ENCODE data around the gene NRF1.

The NRF1 gene

DNA sequence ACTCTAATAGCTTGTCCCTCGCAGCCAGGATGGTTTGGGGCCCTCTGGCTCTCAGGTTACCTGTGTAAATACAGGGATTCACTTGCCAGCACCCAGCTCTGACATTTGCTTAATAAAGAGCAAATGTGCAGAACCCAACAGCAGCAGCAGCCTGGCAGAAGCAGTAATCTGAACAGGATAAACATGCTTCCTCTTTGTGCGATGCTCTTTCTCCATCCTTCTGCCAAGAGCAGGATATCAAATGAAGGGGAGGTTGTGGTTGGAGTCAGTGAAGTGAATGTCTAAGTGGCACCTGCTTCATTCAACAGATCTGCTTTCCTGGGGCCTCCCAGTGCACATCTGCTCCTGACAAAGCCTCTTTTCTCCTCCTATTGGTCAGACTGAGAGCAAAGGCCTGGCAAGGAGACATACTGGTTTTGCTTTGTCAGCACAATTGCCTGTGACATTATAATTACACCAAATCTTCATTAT is 130.3 kb downstream of the NRF1 start:
- DNase-seq, result no peak

DNA sequence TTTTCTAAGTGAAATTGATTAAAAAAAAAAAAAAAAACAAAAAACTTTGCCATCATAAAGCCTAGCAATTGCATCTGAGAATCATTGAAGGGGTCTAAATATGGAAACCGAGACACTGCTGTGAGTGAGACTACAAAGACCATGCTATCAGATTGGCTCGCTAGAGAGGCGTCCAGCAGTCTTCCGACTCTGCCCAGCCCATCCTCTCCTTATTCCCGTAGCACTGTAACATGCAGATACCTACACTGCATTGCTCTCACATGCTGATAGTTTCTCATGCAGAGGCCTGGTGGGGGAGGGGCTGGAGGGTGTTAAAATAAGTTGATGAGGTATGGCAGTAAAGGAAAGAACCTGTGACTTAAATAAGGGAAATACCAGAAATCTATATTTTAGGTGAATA is 130.7 kb downstream of the NRF1 start:
- DNase-seq, result no peak

DNA sequence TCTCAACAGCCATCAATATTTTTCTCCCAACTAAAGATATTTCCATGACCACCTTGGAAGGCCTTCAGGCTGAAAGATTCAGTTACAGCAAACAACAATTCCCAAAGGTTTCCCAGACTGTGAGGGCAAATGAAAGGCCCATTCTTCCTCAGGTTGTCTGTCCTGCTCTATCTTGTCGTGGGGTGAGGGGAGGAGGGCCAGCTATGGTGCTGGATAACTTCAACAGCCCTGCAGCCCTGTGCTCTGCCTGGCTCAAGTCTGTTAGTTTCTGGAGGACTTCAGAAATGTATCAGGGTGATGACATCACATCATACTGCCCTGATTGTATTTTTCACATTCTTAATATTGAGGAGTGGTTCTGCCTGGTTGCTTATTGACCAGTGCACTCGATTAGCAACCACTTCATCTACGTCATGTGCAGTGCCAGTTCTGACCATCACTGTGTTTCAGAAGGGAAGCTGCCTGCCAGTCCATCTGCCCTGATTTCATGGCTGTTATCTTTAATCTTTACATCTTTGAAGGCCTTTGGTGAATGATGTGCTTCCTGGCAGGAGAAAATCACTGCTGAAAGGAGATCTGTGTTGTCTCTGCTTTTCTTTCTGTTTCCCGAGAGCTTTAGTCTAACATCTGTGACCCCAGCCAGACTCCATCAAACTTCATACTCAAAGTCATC is 135.5 kb downstream of the NRF1 start:
- no peak for DNase-seq

DNA sequence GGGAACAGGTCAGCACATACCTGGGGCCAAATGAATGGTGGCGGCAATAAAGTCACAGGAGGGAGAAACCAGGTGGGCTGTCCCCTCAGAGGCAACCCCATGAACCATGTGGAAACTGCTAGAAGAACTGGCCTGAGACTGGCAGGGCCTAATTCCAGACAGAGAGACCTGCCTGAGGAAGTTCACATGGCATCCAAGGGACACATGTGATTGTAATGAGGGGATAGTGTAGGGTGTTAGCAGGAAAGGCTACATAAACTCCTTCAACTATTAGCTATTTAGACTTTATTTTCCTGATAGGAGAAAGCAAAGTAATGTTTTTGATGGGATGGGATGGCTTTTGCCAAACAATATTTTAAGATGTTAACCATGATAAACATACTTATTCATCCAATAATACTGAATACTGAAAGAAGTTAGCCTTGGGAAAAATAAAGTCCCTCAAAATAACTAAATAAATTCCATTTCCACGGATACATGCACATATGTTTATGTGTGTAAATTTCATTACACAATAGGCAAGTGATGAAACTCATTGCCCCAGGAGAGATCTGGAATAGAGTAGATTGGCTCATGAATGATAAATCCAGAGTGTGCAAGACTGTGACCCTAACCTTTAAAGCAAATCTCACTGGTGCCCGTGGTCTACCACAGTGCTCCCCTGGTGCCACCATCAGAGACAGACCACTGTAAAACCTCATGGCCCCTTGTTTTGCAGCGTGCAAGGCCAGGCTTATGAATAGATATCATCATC is 137.0 kb downstream of the NRF1 start:
- no peak for DNase-seq

DNA sequence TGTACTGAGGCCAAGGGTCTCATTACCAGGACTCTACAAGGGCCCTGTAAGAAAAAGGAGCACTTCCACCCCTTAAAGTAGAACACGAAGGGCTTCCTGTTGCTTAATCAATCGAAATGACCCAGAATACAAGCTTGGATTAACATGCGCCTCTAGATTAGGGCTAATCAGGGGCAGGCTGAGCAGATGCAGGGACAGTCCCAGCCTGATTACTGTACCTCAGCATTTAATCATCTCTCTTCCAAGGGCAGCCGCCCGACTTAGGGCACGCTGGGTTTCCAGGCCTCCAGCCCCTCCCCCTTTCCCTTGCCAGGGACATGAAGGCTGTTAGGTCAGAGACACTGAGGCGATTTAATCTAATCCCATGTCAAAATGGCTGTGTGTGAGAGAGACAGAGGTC is 138.6 kb downstream of the NRF1 start:
- DNase-seq, result no peak

DNA sequence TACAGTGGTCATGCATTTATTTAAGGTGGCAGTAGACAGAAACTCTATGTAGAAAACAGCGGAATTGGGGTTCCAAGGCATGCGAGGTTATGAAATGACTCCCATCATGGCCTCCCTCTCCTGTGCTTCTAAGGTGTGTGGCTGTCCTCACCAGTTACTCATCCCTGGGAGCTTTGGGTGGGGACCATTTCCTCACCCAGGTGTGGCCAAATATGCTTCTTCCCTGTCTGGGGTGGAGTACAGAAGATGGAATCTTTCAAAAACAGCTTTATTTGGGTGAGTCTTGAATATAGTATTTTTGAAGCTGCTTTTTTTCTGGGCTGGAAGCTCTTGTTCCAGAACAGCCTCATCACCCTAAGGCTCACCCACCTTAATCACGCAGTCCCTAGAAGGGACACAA is 139.0 kb downstream of the NRF1 start:
- no peak for DNase-seq

DNA sequence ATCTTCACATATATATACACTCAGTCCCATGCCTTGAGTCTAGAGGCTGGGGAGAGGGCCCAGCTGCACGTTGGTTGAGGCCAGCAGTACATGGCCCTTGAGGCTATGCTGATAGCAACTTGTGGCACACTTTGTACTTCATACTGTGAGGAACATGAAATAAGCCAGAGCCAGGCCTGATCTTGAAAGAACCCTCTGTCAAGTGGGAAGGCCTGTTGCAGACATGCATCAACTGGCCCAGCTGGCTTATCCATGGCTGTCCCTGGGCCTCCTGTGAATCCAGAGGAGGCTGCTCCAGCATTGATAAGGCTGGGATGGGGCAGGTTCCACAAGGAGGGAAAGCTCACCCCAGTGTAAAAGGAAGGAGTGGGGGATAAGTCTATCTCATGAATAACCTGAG is 140.4 kb downstream of the NRF1 start:
- no peak for DNase-seq

DNA sequence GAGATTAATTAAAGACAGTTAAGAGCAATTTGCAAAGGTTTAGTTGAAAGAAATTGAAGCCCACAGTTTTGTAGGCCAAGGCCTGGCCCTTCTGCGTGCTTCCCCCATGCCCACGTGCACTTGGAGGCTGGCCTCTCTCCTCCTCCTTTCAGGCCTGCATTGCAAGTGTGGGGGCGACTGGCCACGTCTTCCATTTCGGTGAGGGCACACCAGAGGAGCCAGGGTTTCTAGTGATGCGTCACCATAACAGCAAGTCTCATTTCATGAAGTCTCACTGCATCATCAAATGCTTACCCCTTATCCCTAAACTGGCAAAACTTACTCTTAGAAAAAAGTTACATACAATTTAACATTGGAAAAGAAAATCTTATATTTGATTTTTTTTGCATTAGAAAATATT is 141.2 kb downstream of the NRF1 start:
- DNase-seq, result no peak

DNA sequence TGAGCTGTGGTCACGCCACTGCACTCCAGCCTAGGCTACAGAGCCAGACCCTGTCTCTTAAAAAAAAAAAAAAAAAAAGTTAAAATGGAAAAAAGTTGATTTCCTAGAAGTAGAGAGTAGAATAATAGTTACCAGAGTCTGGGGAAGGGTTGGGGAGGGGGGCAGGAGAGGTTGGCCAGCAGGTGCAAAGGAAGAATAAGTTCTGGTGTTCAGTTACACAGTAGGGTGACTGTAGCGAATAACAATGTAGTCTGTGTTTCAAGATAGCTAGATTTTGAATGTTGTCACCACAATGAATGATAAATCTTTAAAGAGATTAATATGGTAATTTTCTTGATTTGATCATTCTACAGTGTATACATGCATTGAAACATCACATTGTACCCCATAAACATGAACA is 142.9 kb downstream of the NRF1 start:
- DNase-seq, result no peak

DNA sequence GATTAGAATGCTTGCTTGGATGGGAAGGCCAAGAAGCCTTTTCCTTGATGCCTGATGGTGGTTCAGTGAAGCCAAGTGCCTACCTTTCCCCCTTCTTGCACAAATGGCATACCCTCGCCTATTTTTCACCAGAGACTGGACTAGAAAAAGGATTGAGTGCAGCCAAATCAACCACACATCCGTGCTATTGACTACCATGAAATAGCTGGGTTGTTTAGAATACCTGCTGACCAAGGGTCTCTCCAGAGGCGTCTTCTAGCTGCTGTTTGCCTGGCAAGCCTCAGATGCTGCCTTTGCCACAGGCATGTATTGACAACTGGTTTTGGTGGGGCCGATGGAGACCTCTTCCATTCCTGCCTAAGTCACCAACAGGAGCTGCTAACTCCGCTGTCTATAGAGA is 146.5 kb downstream of the NRF1 start:
- no peak for DNase-seq

DNA sequence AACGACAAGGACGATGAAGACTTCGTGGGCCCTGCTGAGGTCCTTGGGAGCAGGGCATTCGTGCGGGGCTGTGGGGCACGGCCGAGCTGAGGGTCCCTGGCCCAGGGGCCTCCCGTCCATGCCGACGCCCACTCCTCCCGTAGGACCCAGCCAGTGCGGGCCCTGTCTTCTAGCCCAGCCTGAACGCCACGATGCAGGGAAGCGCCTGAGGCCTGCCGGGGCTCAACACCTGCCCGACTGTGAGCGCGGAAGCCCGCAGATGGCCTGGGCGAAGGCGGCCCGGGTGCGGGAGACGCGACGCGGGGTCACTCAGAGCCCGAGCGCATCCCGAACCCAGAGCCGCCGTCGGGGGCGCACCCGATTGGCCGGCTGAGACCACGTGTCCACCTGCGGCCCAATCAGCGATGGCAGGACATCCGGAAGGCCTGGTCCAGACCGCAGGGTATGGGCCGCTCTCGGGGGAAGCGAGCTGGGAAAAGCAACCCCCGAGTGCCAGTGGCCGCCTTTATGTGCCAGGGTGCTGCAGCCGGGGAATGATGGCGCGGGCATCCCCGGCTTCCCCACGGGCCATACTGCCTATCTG is 151.0 kb downstream of the NRF1 start:
- no peak for DNase-seq

DNA sequence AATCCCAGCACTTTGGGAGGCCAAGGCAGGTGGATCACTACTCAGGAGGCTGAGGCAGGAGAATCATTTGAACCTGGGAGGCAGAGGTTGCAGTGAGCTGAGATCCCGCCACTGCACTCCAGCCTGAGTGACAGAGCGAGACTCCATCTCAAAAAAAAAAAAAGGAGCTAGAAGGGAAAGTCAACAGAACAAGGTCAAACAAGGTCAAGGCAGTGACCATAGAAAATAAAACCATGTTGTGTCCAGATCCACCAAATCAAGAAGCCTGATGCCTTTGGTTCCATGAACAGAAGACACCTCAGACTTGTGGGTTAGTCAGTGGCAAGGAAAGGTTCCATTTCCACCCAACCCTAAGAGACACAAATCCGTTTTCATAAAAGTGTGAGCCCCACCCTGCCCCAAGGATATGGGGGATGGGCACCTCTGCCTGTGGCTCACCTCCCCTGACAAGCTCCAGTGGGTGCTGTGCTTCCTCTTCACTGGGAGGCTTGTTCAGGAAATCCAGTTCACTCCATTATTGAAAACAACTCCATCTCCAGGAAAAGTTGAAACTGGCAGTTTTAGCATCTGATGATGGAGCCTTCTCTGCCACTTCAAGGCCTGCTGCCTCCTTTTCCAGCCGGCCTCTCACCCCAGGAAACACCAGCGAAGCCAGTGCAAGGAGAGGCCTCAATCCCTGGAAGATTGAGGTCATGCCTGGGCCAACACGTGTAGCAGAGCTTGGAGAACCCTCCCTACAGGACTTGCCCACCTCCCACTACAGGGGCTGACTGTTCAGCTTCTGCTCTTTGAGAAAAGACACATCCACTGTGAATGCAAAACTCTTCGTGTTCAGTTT is 152.9 kb downstream of the NRF1 start:
- no peak for DNase-seq

DNA sequence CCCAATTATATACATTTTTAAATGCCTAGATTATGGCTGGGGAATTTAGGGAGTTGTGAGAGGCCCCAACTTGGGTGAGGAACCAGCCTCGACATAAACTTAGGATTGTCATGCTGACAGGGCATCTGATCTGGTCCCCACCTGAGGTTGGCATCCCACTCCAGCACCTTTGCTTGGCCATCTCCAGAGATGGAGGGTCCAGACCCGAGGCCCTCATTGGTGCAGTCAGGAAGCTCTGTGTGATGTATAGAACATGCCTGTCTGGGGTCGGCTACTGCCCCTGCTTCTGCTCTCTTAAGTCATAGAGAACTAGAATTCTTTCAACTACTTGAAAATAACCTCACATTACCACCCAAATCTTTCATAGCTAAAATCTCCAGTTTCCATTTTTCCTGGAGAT is 153.8 kb downstream of the NRF1 start:
- DNase-seq, result no peak

DNA sequence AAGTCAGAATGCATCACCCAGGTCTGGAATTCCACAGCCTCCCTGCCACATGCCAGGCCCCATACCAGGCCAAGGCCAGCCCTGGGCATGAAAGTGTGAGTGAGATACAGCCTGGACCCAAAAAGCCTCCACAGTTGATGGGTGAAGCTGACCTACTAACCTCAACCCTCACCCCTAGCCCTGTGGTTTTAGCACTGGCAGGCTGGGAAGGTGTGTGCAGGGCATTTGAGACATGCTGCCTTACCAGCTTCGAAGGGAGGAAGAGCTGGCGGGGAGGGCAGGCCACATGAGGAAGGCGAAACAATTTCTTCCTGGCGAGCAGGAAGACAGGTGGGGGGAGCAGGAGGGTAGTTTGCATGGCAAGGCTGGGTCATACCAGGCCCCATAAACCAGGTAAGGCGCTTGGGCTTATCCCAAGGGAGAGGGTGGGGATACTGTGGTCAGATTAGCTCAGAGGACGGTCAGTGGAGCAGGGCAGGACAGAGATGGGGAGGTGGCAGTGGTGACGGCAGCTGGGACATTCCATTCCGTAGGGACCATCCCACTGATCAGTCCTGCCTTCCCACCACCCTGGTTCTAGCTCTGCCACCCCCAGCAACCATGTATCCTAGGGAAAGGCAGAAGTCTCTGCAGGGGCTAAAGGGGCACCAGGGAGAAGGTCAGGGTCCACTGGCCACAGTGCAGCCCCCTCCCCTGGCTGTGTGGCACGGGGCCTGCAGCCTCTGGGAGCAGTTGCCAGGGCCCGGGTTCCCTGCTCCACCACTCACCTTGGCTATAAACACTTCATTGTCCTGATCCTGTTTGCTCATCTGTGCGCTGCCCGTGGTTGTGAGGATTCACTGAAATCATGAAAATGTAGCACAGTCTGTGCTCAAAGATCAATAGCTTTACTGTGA is 155.8 kb downstream of the NRF1 start:
- no peak for DNase-seq

DNA sequence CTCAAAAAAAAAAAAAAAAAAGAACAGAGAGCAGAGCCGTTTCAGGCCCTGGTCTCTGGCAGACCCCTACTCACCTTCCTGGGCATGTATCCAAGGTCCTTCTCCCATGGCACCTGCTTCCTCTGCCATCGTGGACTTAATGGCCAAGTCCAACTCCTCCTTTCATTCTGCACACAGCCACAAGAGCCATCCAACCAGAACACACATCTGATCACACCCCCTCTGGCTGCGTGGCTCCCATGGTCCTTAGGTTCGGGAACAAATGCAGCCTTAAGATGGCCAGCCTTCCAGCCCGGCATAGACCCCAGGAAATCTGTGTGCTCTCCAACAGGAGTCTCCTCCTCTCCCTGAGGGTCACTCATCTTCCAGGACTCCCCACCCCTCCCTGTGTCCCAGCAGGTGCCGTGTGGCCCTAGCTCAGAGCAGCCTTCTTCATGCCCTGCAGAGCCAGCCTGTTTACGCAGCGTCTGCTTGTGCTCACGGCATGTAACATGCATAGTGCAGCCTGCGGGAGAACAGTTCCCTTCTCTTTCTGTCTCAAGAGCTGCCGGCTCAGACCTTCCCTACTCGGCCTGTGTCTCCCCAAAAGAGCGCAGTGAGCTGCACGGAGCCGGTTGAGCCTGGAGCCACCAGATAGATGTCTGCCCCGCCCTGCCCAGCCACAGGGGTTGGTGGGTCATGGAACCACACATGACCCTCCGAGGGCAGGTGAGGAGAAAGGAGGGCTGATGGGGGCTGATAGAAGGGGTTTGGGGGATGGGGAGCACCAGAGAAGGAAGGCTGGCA is 157.3 kb downstream of the NRF1 start:
- DNase-seq, result no peak

DNA sequence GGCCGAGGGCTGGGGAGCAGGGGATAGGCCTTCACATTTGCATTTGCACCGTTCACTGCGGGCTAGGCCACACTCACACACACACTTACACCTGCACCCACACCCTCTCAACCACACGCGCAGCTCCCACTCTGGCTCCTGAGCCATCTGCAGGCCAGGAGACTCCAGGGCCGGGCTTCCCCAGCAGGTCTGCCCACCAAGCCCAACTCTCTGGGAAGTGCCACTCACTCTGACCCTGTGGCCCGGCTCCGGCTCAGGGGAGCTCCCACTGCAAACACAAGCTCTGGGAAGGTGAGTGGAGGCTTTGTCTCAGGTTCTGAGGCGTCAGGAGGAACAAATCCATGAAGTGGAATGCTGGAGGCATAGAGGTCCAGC is 157.9 kb downstream of the NRF1 start:
- DNase-seq, result no peak

DNA sequence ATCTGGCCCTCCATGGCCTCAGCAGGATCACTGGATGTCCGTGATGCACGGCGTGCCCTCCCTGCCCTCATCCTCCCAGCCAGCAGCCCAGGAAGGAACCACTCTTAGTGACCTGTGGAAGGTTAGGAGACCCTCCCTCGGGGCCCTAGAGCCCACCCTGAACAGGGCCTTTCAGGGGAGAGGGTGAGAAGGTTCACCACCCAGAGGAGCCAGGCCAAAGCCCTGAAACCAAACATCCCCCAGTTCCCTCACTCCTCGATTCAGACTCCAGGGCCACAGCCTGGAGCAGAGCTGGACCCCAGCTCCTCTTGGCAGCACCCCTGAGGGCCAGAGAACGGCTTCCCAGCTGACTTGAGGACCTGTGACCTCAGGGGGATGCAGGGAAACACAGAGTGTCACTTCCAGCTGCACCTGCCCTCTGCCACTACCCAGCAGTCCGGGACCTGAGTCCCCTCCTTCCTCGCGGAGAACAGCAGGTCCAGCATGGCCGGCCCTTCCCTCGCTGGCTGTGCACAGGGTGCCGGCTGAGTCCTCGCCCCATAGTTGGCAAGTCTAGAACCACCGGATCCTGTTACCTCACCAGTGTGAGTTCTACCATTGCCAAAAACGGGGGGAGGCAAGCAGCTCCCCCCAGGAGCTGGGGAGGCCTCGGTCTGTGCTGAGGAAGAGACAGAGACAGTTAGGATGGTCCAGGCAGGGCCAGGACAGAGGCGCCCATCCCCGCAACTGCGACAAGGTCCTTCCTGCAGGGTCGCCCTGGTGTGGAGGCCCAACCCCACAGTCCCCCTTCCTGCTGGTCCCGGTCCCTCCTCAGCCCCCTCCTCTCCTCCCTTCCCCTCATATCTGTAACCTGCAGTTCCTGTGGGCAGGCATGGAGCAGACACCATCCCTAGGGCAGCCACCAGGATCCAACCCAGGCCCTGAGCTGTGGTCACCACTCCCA is 158.6 kb downstream of the NRF1 start:
- no peak for DNase-seq

DNA sequence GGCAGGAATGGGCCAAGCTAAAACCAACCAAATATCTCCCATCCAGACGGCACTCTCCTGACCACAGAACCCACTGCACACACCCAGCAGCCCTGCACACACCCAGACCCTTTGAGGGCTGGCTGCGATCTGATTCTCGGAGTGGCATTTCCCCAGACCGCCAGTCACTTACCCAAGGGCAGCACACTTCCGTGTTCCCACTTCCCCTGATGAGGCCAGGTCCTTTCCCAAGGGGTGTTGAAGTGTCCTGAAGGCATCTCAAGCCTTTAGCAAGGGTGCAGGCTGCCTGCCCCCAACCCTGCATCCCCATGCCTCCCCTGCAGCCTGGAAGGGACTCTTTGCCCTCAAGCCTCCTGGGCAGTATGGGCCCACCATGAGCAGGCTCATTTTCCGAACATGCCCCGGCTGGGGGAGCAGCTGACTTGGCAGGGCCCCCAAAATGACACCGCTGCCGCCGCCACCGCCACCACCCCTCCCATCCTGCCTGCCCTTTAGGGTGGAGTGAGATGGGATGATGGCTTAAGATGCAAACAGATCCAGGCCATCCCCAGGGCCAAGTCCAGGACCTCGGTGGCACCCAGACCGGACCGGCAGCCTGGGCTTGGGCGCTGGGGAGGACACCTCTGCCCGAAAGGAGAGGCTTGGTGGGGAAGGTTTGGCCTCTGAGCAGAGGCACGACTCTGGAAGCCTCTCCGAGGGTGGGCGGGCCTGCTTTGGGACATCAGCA is 159.8 kb downstream of the NRF1 start:
- no peak for DNase-seq

DNA sequence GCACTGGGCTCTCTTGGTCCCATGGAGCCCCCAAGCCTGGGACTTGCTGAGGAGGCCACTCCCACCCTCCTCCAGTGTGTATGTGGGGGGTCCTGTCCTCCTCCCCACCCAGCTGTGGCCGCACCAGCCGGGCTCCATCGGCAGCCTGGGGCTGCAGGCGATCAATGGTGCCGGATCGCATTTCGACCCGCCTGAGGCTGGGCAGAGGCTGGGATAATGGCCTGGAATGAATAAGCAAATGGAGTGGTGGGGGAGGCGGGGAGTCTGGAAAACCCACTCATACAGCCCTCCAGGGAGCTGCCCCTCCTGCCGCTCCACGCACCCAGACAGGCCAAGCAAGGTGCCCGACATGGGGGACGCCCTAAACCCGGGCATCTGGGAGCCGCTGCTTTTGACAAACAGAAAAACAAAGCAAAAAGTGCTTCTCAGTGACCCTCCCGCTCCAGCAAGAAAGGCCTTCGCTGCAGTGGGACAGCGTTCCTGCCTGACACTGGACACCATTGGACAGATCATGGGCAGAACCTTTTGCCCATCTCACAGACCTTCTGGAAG is 160.5 kb downstream of the NRF1 start:
- DNase-seq, result no peak
